GM19023 (cell line): ENCODE measurements around the gene SELL.
"Not testable (repeated sequence)": the region's sequence is repeated elsewhere in the genome, so short reads cannot be mapped to it uniquely, and the experiment has no call there.

Experiments
- ATAC-seq: cut with Tn5 transposase; IDR thresholded peaks from one replicate; pipeline ENCODE4 v1.9.1; 2021; ENCODE audit warnings: mild to moderate bottlenecking, moderate library complexity; ENCODE audit not compliant: unreplicated experiment

SELL gene

GRCh38 chr1:169711469-169712308, at the start of gene SELL:
Gene SELL, minus strand, starts transcription at chr1:169711620. Its CDS starts 122 bp downstream, at chr1:169711498.
- peak; percentile 73 for ATAC-seq

DNA sequence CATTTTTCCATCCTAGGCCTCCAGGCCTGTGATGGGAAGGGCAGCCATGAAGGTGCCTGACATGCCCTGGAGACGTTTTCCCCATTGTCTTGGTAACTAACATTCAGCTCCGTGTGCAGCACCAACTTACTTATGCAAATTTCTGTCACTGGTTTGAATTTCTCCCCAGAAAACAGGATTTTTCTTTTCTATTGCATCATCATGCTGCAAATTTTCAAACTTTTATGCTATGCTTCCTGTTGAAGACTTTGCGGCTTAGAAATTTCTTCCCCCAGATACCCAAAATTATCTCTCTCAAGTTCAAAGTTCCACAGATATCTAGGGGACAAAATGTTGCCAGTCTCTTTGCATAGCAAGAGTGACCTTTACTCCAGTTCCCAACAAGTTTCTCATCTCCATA, 47.6 kb upstream of the SELL start:
- ATAC-seq, result no peak

DNA sequence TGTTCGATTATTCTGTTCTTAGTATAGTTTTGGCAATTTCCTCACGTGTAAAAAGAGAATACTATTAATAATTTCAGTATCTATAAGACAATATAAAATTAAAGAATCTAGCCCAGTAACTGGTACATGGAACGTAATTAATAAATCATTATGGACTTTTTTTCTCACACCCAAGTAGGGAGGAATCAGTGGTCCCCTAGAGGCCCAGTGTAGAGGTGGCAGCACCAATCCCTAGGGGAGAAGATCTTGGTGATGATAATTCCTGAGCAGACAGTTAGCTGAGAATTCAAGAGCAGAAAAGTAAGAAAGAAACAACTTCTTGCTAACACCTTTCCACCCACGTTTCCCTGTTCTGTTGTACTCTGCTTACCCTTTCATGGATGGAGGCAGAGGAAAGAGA, 42.1 kb upstream of the SELL start:
- ATAC-seq, result no peak

DNA sequence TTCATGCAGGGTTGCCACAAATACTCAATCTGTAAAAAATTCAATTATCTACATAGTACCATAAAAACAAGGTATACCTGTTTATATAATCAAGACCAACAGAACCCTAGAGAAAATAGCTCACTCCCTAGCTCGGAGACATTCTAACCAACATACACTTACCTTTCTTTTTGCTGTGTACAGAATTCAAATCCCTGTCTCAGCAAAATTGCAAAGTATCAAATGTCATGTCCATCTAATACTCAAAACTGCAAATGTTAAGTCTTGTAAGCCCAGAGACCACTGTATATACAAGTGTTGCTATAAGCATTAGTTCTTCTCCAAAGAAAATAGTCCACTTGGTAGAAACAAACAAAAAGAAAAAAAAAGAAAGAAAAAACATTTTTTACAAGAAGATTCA, 38.6 kb upstream of the SELL start:
- no peak for ATAC-seq

- no peak for ATAC-seq
Measured at GRCh38 chr1:169746550-169746949, 35.1 kb upstream of the SELL start.

DNA sequence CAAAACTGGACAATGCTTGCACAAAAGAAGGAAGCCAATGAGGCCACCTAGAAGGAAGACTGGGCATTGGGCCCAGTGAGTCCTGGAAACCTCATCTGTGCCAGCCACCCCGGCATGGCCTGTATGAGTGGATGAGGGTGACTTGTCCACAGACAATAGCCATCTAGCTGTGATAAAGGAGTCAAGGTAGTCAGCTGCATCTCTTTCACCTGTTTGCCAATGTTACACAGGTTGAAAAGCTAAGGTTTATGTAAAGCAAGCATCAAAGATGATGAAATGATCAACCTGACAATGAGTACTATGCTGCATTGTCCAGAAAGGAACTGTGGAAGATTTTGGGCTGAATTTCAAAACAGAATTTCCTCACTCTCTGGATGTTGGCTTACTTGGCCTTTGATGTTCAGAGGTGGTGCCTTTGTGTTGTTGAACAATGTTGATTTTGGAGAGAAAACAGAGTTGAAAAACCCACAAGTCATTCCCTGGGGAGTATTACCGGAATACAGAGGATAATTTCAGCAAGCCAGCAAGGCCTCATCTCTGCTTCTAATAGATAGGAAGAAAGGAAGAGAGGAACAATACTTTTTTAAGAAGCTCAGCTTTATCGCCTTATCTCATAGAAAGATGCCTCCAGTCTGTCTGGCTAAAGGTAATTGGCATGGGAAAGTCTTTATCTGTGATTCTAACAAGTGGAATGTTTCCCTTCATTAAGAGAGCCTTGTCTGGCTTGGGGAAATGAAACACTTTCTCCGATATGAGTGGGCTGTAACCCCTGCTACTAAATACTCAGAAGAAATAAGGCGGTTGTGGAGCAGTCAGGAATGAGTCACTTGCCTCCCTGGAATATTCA, 33.8 kb upstream of the SELL start:
- ATAC-seq, result no peak

GRCh38 chr1:169741666-169742394, 30.4 kb upstream of the SELL start:
- no peak for ATAC-seq

DNA sequence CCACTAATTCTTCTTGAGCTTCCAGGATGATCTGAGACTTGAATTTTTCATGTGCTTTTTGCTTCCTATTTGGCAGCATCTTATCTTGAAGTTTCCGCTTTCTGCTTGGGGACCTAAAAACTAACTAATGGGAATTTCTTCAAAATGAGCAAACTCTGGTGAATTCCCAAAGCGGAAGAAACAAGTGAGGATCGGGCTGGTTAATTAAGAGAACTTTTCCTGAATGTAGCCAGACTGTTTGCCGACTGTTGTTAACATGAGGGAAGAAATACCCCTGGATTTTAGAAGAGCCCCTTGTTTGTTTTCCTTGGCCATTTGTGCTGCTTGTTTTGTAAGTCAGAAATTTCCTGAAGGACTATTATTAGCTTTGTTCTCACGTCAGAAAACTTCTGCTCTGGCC, 28.6 kb upstream of the SELL start:
- ATAC-seq, result no peak

- no peak for ATAC-seq
Measured at GRCh38 chr1:169733924-169734323, 22.5 kb upstream of the SELL start, which contains the start of gene SELE. Gene SELE, minus strand, starts transcription at chr1:169734079. Its CDS starts 467 bp downstream, at chr1:169733612.

DNA sequence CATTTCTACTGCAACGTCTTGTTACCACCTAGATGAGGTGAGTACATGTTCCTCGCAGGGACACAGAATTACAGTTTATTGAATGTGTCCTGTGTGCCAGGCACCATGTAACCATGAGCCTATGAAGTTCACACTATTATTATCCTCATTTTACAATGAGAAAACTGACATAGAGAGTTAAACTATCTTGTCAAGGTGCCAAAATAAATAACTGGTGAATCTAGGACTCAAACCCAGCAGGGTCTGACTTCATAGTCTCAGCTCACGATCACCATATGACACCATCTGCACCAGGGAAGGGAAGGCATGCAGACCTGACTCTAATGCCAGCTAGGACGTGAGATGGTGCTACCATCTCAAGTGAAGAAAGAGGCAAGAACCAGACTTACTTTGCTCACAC, 20.0 kb upstream of the SELL start:
- ATAC-seq, result no peak

GRCh38 chr1:169729991-169730390, 18.6 kb upstream of the SELL start:
- ATAC-seq, result no peak

DNA sequence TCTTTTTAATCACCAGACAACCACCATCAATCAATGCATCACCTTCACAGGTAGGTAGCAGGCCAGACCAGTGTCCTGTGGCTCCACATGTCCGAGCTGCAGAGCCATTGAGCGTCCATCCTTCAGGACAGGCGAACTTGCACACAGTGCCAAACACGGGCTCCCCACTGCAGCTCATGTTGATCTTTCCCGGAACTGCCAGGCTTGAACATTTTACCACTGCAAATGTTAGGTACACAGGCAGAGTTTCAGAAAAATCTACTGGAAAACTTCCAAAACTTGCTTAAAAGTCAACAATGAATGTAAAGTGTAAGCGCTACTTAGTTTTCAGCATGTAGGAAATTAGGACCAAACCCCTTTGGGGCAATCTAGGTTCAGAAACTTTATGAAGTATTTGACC, 15.9 kb upstream of the SELL start:
- no peak for ATAC-seq

DNA sequence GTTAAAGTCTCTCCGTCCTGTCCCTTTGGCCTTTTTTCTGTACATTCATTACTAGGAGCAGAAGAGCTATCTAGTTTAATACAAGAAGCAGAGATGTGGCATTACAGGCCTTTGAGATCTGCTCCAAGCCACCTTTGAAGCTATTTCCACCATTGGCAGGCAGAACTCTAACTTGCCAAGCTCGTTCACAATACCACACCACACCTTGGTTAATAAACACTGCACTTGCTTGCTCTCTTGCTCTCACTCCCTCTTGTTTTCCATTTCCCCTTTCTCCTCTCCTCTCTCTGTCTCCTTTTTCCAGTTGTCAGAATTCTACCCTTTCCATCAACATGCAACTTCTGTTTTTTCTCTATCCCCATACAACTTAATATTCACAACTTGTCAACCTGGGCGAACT, 15.4 kb upstream of the SELL start:
- no peak for ATAC-seq

DNA sequence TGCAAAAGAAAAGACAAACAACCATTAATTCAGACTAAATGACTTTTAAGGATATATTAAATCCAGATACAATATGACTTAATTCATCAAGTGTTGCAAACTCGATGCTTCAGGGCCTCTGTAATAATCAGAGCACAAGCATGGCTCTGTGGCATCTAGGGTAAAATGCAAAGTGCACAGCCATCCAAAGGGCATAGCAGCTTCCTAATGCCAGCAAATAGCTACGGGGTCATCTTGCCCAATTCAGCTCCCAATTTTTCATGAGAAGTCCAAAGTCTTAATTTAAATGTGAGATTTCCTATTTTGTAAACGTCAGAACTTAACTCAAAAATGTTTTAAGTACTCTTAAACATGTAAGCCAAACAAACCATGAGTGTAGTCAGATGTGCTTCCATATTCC, 14.5 kb upstream of the SELL start:
- ATAC-seq, result no peak

GRCh38 chr1:169724168-169724567, 12.7 kb upstream of the SELL start:
- ATAC-seq, result no peak

DNA sequence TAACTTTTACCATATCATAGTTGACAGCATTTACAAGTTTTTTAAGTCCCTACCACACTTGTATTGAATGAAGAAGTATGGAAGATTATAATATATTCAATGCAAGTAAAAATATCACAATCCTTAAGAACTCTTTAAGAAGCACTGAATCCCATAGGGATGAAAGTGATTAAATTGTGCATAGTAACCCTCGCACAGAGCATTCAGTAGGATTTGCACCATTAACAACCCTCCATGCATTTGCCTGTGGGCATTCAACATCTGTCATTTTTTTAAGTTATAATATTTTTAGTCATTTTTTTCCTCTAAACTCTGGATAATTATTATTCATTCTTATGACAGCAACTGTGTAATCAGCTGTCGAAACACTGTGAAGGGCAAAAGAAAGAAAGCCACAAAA, 12.3 kb upstream of the SELL start:
- no peak for ATAC-seq

DNA sequence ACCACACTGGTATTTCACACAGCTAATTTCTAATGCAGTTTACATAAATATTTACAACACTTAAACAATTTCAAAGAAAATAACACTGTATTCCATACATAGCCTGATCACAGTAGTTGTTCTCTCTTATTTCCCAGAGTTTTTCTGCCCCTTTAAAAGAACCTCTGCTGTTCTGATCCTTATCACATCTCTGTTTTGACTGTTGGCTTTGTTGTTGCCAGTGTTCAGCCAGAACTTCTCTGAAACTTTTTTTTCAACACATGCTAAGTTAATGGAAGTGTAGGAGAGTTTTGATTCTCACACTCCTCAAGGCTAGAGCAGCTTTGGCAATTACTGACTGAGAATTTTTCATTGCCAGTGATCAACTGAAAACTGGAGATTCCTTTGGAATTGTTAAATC, 11.4 kb upstream of the SELL start:
- ATAC-seq, result no peak

DNA sequence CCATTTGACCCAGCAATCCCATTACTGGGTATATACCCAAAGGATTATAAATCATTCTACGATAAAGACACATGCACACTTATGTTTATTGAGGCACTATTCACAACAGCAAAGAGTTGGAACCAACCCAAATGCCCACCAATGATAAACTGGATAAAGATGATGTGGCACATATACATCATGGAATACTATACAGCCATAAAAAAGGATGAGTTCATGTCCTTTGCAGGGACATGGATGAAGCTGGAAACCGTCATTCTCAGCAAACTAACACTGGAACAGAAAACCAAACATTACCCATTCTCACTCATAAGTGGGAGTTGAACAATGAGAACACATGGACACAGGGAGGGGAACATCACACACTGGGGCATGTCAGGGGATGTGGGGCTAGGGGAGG, 3.7 kb upstream of the SELL start:
- not testable (repeated sequence) for ATAC-seq

DNA sequence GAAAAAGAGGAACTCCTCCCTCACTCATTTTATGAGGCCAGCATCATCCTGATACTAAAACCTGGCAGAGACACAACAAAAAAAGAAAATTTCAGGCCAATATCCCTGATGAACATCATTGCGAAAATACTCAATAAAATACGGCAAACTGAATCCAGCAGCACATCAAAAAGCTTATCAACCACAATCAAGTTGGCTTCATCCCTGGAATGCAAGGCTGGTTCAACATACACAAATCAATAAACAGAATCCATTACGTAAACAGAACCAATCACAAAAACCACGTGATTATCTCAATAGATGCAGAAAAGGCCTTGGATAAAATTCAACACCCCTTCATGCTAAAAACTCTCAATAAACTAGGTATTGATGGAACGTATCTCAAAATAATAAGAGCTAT, 1.7 kb upstream of the SELL start:
- ATAC-seq, result not testable (repeated sequence)

DNA sequence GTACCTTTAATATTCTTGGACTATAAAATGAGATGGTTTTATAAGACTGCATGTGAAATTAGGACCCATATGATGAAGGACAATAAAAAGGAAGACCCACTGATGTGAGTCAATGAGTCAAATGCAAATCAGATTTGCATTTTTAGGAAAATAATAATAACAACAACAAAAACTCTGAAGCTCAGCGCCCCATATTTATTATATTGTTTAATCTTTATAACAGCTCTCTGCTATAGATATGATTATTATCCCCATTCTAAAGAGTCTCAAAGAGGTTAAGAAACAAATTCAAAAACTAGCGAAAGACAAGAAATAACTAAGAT, 850 bp upstream of the SELL start:
- no peak for ATAC-seq

DNA sequence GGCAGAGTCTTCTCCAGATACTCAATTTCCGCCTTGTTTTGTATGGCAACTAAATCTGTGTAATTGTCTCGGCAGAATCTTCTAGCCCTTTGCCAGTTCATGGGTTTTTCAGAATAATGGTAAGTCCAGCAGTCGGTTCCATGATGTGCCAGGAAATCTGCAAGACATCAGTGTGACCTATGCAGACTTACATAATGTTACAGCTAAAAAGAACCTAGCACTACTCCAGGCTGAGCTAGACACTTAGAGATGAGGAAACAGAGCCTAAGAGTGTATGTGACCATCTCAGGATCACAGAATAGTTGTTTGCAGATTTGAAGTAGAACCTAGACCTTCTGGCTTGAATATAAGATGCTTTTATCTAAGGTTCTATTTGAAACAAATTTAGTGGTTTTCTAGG, 2.8 kb downstream of the SELL start:
- ATAC-seq, result no peak
